Right ventricle myocardium superior (tissue), 1 donor: ENCODE data around the gene NPR1. TPM values are rescaled to one million over a fixed set of nuclear protein-coding genes. Genes with fewer than 3 reads are reported as not detected.
"Not testable (repeated sequence)": the region's sequence is repeated elsewhere in the genome, so short reads cannot be mapped to it uniquely, and the experiment has no call there.

ENCODE experiments used
- ATAC-seq: fragments of 200-7000 bp; cut with Tn5 transposase; one replicate; pipeline ENCODE4 v1.9.1; 2020; ENCODE audit warnings: mild to moderate bottlenecking; ENCODE audit not compliant: poor library complexity
- DNase-seq: peaks from one replicate; pipeline ENCODE4 v3.0.0-alpha.2; 2020
- intact Hi-C: fragments of 100-400 bp; cut with DNase I; formaldehyde crosslinking; loops from one replicate; pipeline ENCODE4 v1.11.2; 2022
- total RNA-seq: library from RNA; stranded (reverse); fragmentation: NEBNext Ultra II Directional; extraction: Animal tissue kit (Norgen Biotek cat#: 25700); gene quantifications from one replicate; pipeline ENCODE4 v1.2.1, GENCODE V29; 2021
- donor health status: DM: no; HTN: yes; CAD: no; lungs with severe emphysema.

Gene NPR1
- total RNA-seq, 1 donor from 2014 or later, result 10.0 TPM

- DNase-seq, result peak; percentile 89
- ATAC-seq, result peak; percentile 89
- intact Hi-C loops, result no loop called here
These were observed 19.8 kb downstream of the NPR1 start for GRCh38 chr1:153698020-153698922.

- no peak for ATAC-seq
- no peak for DNase-seq
- intact Hi-C loops, result no loop called here
These were observed 20.6 kb downstream of the NPR1 start for GRCh38 chr1:153698923-153699714.

DNA sequence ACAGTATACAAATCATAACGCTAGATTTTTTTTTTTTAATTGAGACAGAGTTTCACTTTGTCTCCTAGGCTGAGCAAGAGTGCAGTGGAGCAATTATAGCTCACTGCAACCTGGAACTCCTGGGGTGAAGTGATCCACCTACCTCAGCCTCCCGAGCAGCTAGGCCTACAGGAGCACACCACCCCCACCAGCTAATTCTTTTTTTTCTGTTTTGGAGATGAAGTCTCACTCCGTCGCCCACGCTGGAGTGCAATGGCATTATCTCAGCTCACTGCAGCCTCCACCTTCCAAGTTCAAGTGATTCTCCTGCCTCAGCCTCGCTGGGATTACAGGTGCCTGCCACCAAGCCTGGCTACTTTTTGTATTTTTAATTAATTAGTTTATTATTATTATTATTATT, 21.3 kb downstream of the NPR1 start:
- ATAC-seq (no peak), DNase-seq (no peak)
- intact Hi-C loops, result no loop called here

DNA sequence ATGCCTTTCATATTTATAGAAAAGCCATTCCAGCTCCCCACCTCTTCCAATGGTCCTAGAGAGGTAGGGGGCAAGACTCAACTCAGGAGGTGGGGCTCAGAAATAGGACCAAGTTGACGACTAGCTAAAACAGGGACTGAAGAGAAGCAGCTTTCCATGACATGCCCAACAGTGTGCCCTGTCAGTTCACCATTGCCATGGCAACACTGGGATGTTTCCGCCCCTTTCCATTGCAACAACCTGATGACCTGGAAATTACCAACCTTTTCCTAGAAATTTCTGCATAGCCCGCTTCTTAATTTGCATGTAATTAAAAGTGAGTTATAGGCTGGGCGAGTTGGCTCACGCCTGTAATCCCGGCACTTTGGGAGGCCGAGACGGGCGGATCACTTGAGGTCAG, 27.0 kb downstream of the NPR1 start:
- no peak for ATAC-seq
- DNase-seq, result peak; percentile 4
- intact Hi-C loops, result no loop called here

GRCh38 chr1:153711026-153711425, 32.5 kb downstream of the NPR1 start:
- ATAC-seq, result no peak
- intact Hi-C loops, result no loop called here
- no peak for DNase-seq

- intact Hi-C loops, ATAC-seq, DNase-seq: not testable (repeated sequence)
These were observed 37.7 kb downstream of the NPR1 start for GRCh38 chr1:153716211-153716610.

- DNase-seq (no peak), ATAC-seq (no peak)
- intact Hi-C loops, result no loop called here
These were observed 38.8 kb downstream of the NPR1 start for GRCh38 chr1:153717330-153717729.

DNA sequence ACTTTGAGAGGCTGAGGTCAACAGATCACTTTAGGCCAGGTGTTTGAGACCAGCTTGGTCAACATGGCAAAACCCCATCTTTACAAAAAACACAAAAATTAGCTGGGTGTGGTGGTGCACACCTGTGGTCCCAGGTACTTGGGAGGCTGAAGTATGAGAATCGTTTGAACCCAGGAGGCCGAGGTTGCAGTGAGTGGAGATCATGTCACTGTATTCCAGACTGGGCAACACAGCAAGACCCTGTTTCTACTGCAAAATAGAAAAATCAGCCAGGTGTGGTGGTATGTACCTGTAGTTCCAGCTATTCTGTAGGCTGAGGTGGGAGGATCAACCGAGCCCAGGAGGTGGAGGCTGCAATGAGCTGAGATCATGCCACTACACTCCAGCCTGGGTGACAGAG, 45.2 kb downstream of the NPR1 start:
- ATAC-seq (no peak), DNase-seq (no peak)
- intact Hi-C loops, result no loop called here

DNA sequence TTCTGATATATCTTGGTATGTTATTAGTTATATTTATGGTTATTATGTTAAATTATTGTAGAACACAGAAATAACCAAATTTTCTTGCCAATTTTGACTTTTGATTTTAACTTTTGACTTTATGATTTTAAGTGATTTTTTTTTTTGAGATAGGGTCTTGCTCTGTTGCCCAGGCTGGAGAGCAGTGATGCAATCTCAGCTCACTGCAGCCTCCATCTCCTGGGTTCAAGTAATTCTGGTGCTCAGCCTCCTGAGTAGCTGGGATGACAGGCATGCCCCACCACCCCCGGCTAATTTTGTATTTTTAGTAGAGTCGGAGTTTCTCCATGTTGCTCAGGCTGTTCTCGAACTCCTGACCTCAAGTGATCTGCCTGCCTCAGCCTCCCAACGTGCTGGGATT, 46.1 kb downstream of the NPR1 start:
- DNase-seq, ATAC-seq, intact Hi-C loops: not testable (repeated sequence)

DNA sequence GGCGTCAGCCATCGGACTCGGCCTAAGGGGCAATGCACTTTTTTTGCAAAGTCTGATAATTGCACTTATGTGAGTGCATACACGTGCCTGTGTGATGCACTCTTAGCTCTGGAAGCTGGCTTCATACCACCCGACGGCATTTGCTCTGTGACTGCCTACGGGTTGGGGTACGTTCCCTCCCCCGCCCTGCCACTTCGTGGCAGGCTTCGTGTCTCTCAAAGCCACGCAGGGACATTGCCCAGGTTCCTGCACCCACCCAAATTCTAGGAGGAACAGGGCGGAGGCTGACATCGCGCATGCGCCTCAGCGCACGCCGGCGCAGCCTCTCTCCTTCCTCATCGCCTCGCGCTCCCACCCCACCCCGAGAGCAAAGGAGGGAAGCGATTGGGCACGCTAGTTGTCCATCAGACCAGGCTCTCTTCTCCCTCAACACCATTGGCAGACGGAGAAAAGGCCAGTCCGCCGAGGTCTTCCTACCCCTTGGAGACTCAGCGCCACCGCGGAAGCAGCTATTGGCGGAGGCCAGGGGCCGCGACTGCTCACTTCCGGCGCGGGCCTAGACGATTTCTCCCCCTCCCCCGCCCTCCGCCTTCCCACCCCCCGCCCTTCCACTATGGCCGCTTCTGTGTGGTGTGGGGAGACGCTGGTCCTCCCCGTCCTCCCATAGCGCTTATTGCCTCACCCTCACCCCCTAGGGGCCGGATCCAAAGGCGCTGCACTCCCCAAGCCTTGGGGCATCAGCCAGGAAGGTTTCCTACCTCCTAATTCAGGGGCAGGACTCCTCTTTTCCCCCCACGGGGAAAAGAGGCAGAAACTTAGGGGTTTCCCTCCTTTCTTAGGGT, 49.2 kb downstream of the NPR1 start, which contains the start of gene INTS3:
INTS3 (plus strand) TSS at position 588 of the 842 bp plus-strand sequence. CDS start 585 bp downstream, outside the sequence.
- intact Hi-C loops, result no loop called here
- peak; percentile 99 for ATAC-seq
- peak; percentile 100 for DNase-seq

DNA sequence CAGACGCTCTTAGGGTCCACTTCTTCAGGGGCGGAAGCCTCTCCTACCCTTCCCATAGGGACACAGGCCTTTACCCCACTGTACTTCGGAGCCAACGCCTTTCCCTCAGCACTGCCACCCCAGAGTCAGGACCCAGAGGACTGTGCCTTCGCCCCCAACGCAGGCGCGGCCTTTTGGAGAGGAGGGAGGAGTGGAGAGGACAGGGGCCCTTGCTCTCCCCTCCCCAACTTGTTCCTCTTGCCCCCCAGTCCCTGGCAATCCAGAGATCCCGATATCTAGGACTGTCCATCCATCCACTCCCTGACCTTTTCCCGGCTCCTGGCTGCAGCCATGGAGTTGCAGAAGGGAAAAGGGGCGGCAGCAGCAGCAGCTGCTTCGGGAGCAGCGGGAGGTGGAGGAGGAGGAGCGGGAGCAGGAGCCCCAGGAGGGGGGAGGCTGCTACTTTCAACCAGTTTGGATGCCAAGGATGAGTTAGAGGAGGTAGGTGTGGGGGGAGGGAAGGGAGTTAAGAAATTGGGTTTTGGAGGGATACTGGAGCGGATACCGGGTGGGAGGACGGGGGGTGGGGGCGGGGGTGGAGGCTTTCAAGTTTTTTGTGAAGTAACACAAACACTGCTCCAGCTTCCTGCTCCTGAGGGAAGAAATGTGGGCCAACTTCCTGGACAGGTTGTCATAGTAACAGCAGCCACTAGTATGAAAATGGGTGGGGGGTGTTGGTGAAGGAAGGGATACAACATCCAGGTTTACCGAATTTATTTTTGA, 50.0 kb downstream of the NPR1 start:
- intact Hi-C loops, result no loop called here
- DNase-seq, result peak; percentile 57

GRCh38 chr1:153730468-153730988, 52.0 kb downstream of the NPR1 start:
- intact Hi-C loops, result no loop called here
- no peak for DNase-seq
- no peak for ATAC-seq

More for the DNA sequence above, 50.0 kb downstream of the NPR1 start:
- peak; percentile 26 for ATAC-seq

DNA sequence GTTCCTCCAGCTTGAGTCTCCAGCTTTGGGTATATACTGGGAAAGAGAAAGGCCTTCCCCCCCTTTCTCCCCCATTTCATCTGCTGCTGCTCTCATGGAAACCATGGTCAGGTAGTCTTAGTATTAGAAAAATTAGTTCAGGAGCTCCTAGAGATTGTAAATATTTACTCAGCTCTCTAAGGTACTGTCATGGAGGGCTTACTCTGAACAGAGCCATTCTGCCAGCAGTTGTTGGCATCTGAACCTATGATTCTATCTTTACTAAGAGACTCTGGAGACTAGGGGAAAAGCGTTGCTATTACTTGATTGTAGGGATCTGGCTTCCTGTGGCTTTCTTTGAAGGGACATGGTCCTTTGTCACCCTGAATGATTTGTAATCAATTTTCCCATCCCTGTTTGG, 55.5 kb downstream of the NPR1 start:
- ATAC-seq (peak; percentile 68), DNase-seq (no peak)
- intact Hi-C loops, result no loop called here

DNA sequence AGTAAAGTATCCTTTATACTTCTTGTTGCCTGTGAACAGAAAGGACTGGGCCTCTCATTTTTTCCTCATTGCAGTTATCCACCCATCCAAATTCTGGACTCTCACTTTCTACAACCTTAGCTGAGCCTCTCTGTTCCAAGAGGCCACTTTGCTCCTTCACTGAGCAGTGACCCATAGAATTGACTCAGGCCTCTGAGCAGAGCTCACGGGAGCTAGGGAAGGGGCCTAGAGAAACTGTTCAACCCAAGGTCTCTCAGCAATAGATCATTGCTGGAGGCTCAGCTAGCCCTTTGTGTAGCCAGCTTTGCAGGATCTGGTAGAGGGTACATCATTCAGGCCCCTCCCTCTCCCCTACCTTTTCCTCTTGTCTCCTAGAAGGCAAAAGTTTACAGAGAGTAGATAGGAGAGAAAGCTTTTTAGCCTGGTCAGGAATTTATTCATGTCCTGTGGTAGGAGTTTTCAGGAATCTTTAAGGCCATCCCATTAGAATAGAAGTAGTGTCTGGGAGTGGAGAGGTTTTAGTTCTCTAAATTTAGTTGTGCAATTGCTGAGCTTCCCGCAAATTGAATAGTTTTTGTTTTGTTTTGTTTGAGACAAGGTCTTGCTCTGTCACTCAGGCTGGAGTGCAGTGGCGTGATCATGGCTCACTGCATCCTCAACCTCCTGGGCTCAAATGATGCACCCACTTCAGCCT, 56.1 kb downstream of the NPR1 start:
- ATAC-seq (peak; percentile 16), DNase-seq (no peak)
- intact Hi-C loops, result no loop called here

GRCh38 chr1:153735090-153735420, 56.6 kb downstream of the NPR1 start:
- DNase-seq (no peak), ATAC-seq (no peak)
- intact Hi-C loops, result no loop called here

DNA sequence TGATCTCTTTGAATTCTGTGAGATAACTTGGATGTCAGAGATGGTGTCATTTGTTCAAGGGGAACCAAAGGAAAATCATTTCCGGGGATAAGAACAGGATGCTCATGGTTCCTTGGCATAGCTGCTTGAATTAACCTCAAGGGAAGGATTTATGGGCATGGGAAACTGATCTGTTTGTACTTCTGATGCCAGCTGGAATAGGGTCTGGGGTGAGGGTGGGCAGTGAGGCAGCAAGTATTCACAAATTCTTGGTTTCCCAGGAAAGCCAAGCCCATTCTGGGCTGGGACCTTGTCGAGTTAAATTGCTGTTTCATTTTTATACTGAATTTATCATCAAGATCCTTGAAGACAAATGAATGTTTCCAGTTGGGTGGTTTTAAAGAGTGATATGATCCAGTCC, 63.5 kb downstream of the NPR1 start:
- intact Hi-C loops, result no loop called here
- no peak for ATAC-seq
- DNase-seq, result no peak

DNA sequence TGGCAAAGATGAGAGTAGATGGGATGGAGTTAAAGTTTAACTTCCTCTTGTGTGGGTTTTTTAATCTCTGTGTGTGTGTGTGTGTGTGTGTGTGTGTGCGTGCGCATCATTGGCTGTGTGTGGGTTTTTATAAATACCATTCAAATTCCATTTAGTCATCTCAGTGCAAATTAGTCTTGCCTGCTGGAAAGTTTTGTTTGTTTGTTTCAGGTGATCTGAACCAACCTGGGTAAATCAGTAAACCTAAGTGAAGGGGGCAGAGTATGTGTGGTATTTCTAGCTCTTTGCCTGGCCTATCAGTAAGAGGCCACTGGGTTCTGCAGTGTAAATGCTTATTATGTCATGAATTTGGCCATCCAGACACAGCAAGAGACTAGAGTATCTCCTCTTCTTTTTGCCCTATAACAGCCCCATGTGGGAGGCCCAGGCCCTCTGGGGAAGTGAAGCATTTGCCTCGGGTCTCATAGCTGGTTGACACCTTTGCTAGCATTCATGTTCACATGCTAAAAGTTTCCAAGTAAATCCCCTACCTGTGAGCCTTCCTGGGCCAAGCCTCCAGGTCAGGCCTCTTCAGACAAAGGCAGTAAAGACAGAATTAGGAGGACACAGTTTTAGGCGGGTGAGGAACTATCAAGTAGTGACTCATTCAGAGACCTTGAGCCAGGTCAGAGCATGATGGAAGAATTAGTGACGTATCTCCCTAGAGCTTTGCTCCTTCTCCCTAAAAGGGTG, 64.1 kb downstream of the NPR1 start:
- no peak for DNase-seq
- ATAC-seq, result no peak
- intact Hi-C loops, result no loop called here
